ENCODE measurements around the gene ZNF668.

GRCh38 chr16:31105677-31106213 is 31.7 kb upstream of the ZNF668 start:
- no peak for TF ChIP-seq SUZ12 (IDR thresholded peaks at IDR 0.05; ENCODE audit: extremely low read depth, insufficient read depth, insufficient read length)
- TF ChIP-seq ZNF274 (IDR thresholded peaks at IDR 0.05; ENCODE audit: low read depth, low read length), result no peak
- TF ChIP-seq YY1 (IDR thresholded peaks at IDR 0.05; ENCODE audit: insufficient read depth, insufficient read length), result no peak
